GM21576 (cell line): Measurements from ENCODE around the gene CES1.
"Not testable (repeated sequence)": the region's sequence is repeated elsewhere in the genome, so short reads cannot be mapped to it uniquely, and the experiment has no call there.

Experiments
- ATAC-seq: cut with Tn5 transposase; IDR thresholded peaks from one replicate; pipeline ENCODE4 v1.9.1; 2021; ENCODE audit warnings: mild to moderate bottlenecking, moderate library complexity; ENCODE audit not compliant: unreplicated experiment

The CES1 gene

GRCh38 chr16:55792934-55793374, 39.9 kb downstream of the CES1 start:
- ATAC-seq = not testable (repeated sequence)

GRCh38 chr16:55791512-55791911, 41.4 kb downstream of the CES1 start:
- ATAC-seq = not testable (repeated sequence)

- ATAC-seq = not testable (repeated sequence)
These were observed 42.7 kb downstream of the CES1 start for GRCh38 chr16:55790240-55790639.

GRCh38 chr16:55782793-55783091, 50.2 kb downstream of the CES1 start:
- ATAC-seq = not testable (repeated sequence)

GRCh38 chr16:55782091-55782792, 50.7 kb downstream of the CES1 start:
- not testable (repeated sequence) for ATAC-seq

- ATAC-seq = not testable (repeated sequence)
These were observed 51.4 kb downstream of the CES1 start for GRCh38 chr16:55781456-55781855.

GRCh38 chr16:55780095-55780407, 52.8 kb downstream of the CES1 start:
- not testable (repeated sequence) for ATAC-seq

- ATAC-seq = no peak
These were observed 53.3 kb downstream of the CES1 start for GRCh38 chr16:55779402-55780094.

- no peak for ATAC-seq
These were observed 54.1 kb downstream of the CES1 start for GRCh38 chr16:55778757-55779156.

- no peak for ATAC-seq
These were observed 57.0 kb downstream of the CES1 start for GRCh38 chr16:55775857-55776256.

- ATAC-seq = no peak
These were observed 58.9 kb downstream of the CES1 start for GRCh38 chr16:55773859-55774549.

- ATAC-seq = no peak
These were observed 67.7 kb downstream of the CES1 start for GRCh38 chr16:55765161-55765560.

- ATAC-seq = no peak
These were observed 72.4 kb downstream of the CES1 start for GRCh38 chr16:55760310-55761001.

GRCh38 chr16:55759965-55760309, 73.0 kb downstream of the CES1 start:
- ATAC-seq = not testable (repeated sequence)

- not testable (repeated sequence) for ATAC-seq
These were observed 75.0 kb downstream of the CES1 start for GRCh38 chr16:55757595-55758527.

- ATAC-seq = no peak
These were observed 75.9 kb downstream of the CES1 start for GRCh38 chr16:55756963-55757362.

GRCh38 chr16:55754056-55754455, 78.8 kb downstream of the CES1 start:
- ATAC-seq = no peak

GRCh38 chr16:55753145-55753631, 79.7 kb downstream of the CES1 start:
- ATAC-seq = not testable (repeated sequence)
